Upper lobe of left lung (tissue), 6 donors: ENCODE data around the gene PNKP. TPM values are rescaled to one million over a fixed set of nuclear protein-coding genes. Genes with fewer than 3 reads are reported as not detected.

Experiments used
- ATAC-seq, 2 donors: fragments of 200-7000 bp; cut with Tn5 transposase; one replicate each; pipeline ENCODE4 v1.9.1; 2022; ENCODE audit warnings: mild to moderate bottlenecking in 2 of 2, moderate library complexity in 2 of 2; ENCODE audit not compliant: low FRiP score in 2 of 2
- DNase-seq, 2 donors: peaks; one replicate each; pipeline ENCODE4 v3.0.0-alpha.2; 2019 to 2020
- H3K27ac ChIP-seq, 4 donors: fragments of 200-600 bp; sonication (generic); one replicate each; pipeline ENCODE4 v1.5.1; 2016 to 2019
- H3K27me3 ChIP-seq, 4 donors: fragments of 200-600 bp; sonication (generic); one replicate each; pipeline ENCODE4 v1.5.1; 2017 to 2019
- H3K36me3 ChIP-seq, 4 donors: fragments of 200-600 bp; sonication (generic); one replicate each; pipeline ENCODE4 v1.5.1; 2016 to 2019
- H3K4me1 ChIP-seq, 4 donors: fragments of 200-600 bp; sonication (generic); one replicate each; pipeline ENCODE4 v1.5.1; 2018 to 2019
- H3K4me3 ChIP-seq, 4 donors: fragments of 200-600 bp; sonication (generic); one replicate each; pipeline ENCODE4 v1.5.1; 2017 to 2019; ENCODE audit warnings: mild to moderate bottlenecking in 2 of 4, moderate library complexity in 1 of 4
- H3K9me3 ChIP-seq, 4 donors: fragments of 200-600 bp; sonication (generic); one replicate each; pipeline ENCODE4 v1.5.1; 2018 to 2019
- EP300 ChIP-seq, 4 donors: sonication (generic); formaldehyde crosslinking; IDR thresholded peaks; one replicate each; pipeline ENCODE4 v1.5.1; 2017; ENCODE audit warnings: antibody characterized with exemption in 4 of 4, control low read depth in 2 of 4
- POLR2A ChIP-seq, 4 donors: fragments of 450-650 bp; IDR thresholded peaks; one replicate each; pipeline ENCODE4 v1.5.1; 2016 to 2017; ENCODE audit warnings: antibody characterized with exemption in 4 of 4, mild to moderate bottlenecking in 2 of 4
- POLR2AphosphoS5 ChIP-seq, 2 donors: sonication (generic); formaldehyde crosslinking; IDR thresholded peaks; one replicate each; pipeline ENCODE4 v1.5.1; 2017; ENCODE audit warnings: antibody characterized with exemption in 2 of 2
- WGBS, 2 donors: methylation state at CpG; one replicate each; pipeline ENCODE4 v1.1.5; 2017 to 2018; 5-methylcytosine and 5-hydroxymethylcytosine counted together
- total RNA-seq, 6 donors: library from RNA; depleted of rRNA in 4 of 6; stranded (reverse); fragments of >200 nt in 4 of 6; gene quantifications; one replicate each; pipeline versions ENCODE4 v1.1.0 to v1.2.1, GENCODE V29; 2016 to 2021
- TF ChIP-seq, protein P1 (sequence below), 6 experiments: fragments of 450-650 bp in 4 of 6; fragments of 200-600 bp in 2 of 6; sonication (generic) in 2 of 6; IDR thresholded peaks; one replicate each; pipeline ENCODE4 v1.5.1; 2016 to 2019; ENCODE audit warnings: antibody characterized with exemption in 6 of 6
- donor health status: DM: no; HTN: no; CAD: no; lungs with moderate emphysema.
- donor health status: DM: no; HTN: yes; CAD: no; lungs with severe emphysema.

The PNKP gene
- total RNA-seq, 6 donors from 2014 or later, result 47.6 to 321 (median 88.6) TPM

DNA sequence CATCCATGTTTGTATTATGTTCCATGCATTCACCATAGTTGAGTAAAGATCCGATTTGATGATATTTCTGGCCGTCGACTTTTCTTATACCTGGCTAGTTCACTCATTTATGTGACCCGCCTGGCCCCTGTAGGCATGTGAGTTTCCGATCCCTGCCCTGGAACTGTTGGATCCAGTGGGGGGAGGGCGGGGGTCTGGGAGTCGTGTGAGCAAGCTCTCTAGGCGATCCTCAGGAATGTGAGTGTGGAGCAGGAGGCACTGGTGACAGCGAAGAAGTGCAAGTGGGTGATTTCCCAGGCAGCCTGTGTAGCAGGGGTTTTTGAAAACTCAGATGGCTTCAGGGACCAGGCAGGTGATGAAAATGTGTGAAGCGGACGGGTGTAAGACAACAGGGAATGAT, 27.1 kb downstream of the PNKP start:
- WGBS, 2 donors, result 81 to 88% methylated on average over 11 of the region's 11 CpGs
- DNase-seq, result no peak
- no peak for ATAC-seq
- Histone ChIP-seq H3K4me1 (no peaks in the 10 kb centered on the region), H3K9me3 (no peaks in the 10 kb centered on the region), H3K27me3 (no peaks in the 10 kb centered on the region), H3K4me3 (no peak overlapping the region), H3K27ac (no peak overlapping the region), H3K36me3 (peaks cover 3 to 59% (median 46%) of the 10 kb centered on the region in 4 donors)
- TF ChIP-seq POLR2A (IDR thresholded peaks at IDR 0.05), result no peak
- no peak for TF ChIP-seq EP300 (IDR thresholded peaks at IDR 0.05)
- TF ChIP-seq POLR2AphosphoS5 (IDR thresholded peaks at IDR 0.05), result no peak
- TF ChIP-seq, protein P1, sequence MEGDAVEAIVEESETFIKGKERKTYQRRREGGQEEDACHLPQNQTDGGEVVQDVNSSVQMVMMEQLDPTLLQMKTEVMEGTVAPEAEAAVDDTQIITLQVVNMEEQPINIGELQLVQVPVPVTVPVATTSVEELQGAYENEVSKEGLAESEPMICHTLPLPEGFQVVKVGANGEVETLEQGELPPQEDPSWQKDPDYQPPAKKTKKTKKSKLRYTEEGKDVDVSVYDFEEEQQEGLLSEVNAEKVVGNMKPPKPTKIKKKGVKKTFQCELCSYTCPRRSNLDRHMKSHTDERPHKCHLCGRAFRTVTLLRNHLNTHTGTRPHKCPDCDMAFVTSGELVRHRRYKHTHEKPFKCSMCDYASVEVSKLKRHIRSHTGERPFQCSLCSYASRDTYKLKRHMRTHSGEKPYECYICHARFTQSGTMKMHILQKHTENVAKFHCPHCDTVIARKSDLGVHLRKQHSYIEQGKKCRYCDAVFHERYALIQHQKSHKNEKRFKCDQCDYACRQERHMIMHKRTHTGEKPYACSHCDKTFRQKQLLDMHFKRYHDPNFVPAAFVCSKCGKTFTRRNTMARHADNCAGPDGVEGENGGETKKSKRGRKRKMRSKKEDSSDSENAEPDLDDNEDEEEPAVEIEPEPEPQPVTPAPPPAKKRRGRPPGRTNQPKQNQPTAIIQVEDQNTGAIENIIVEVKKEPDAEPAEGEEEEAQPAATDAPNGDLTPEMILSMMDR (IDR thresholded peaks at IDR 0.05), result no peak

DNA sequence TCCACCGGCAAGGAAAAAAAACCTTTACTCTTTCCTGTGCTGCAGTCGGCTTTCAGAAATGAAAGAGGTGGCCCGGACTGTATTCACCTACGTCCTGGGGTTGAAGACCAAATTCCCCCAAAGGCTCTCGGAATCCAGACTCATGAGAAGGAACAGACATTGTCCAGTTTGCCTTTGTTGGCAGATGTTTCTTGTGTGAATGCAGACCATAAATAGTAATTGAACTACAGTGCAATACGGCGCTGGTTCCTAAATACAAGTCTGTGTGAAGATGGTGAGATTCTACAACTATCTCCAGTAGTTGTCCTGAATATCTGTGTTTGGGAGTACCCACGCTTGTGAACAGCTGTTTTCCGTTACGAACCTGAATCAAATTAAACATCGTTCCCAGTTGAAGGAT, 27.7 kb downstream of the PNKP start:
- H3K36me3 ChIP-seq, result peaks cover 7 to 65% (median 52%) of the 10 kb centered on the region in 4 donors
- no peaks in the 10 kb centered on the region for H3K27me3 ChIP-seq
- DNase-seq, result no peak
- 89 to 95% methylated on average over 11 of the region's 11 CpGs for WGBS, 2 donors
- TF ChIP-seq POLR2A (IDR thresholded peaks at IDR 0.05), result no peak
- no peak for TF ChIP-seq EP300 (IDR thresholded peaks at IDR 0.05)
- TF ChIP-seq, protein P1 (IDR thresholded peaks at IDR 0.05), result no peak
- TF ChIP-seq POLR2AphosphoS5 (IDR thresholded peaks at IDR 0.05), result no peak
- no peak for ATAC-seq
- no peaks in the 10 kb centered on the region for H3K4me1 ChIP-seq
- no peak overlapping the region for H3K27ac ChIP-seq
- H3K9me3 ChIP-seq, result no peaks in the 10 kb centered on the region
- H3K4me3 ChIP-seq, result no peak overlapping the region

DNA sequence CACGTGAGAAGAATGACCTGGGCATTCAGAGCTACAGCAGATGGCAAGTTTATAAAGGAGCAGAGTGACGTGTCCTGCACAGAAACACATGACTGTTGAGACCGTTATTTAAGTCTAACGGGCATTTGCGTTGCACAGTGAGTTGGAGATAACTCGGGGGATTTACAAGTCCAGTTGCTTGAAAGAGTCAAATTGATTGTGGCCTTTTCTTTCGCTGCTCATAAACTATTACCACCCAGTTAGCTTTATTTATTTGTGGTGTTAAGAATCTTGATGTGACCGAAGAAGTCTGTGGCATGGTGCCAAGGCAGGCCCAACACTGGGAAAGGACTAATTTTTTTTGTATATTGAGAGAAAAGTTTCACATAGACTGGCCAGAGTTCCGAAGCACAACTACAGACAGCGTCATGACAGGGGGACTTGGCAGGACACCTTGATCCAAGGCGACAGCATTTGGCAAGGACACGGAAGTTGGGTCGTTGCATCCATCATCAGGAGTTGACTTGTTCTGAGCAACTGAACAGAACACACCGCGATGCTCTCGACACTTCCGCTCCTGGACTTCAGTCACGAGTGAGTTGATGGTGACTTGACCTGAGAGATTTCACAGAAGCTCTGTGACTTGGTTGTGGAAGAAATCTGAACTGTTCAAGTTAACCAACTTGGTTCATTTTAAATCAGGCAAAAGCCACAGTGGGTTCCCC, 28.3 kb downstream of the PNKP start:
- DNase-seq, result no peak
- Histone ChIP-seq H3K4me1 (no peaks in the 10 kb centered on the region), H3K4me3 (no peak overlapping the region), H3K9me3 (no peaks in the 10 kb centered on the region), H3K27ac (no peak overlapping the region), H3K36me3 (peaks cover 8 to 72% (median 59%) of the 10 kb centered on the region in 4 donors), H3K27me3 (no peaks in the 10 kb centered on the region)
- ATAC-seq, result no peak
- WGBS, 2 donors, result 88 to 89% methylated on average over 18 of the region's 18 CpGs
- TF ChIP-seq EP300 (IDR thresholded peaks at IDR 0.05), result no peak
- no peak for TF ChIP-seq POLR2AphosphoS5 (IDR thresholded peaks at IDR 0.05)
- no peak for TF ChIP-seq POLR2A (IDR thresholded peaks at IDR 0.05)
- TF ChIP-seq, protein P1 (IDR thresholded peaks at IDR 0.05), result no peak

DNA sequence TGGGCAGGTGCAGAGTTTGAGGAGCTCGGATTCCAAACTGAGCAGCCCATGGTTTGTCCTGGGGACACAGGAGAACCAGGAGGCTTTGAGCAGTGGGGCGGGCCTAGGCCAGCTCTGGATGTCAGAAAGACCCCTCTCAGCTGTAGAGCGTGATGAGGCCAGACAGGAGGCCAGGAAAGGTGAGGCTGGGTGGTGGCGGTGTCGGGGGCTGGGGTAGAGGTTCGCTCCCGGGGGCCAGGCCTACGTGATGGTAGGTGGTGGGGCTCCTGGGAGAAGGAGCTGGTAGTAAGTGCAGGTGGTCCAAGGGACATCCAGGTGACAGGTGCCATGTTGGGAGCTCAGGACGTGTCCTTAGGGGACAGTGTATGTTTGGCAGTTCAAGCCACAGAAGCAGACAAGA, 30.0 kb downstream of the PNKP start:
- TF ChIP-seq EP300 (IDR thresholded peaks at IDR 0.05) (no peak), POLR2AphosphoS5 (IDR thresholded peaks at IDR 0.05) (no peak)
- Histone ChIP-seq H3K36me3 (peaks cover 10 to 88% (median 74%) of the 10 kb centered on the region in 4 donors), H3K4me3 (no peak overlapping the region), H3K4me1 (no peaks in the 10 kb centered on the region), H3K9me3 (no peaks in the 10 kb centered on the region), H3K27ac (no peak overlapping the region), H3K27me3 (no peaks in the 10 kb centered on the region)
- 94 to 99% methylated on average over 7 to 9 of the region's 9 CpGs for WGBS, 2 donors
- DNase-seq, result no peak
- ATAC-seq, result no peak

DNA sequence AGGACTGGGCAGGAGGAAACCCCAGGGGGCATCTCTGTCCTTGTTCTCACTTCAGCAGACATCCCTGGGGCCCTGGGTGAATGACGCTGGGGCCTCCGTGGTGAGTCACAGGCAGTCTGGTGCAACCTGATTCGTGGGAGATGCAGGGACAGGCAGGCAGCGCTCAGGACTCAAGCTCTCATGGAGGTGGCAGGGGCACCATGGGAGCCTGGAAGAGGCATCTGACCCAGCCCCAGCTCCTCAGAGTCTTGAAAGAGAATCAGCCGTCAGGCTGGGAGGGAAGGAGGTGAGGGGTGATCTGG, 30.4 kb downstream of the PNKP start:
- no peak for DNase-seq
- ATAC-seq, result no peak

More for the DNA sequence above, 30.4 kb downstream of the PNKP start:
- peaks cover 0 to 2% (median 0%) of the 10 kb centered on the region in 4 donors for H3K4me1 ChIP-seq
- H3K4me3 ChIP-seq, result no peak overlapping the region
- H3K36me3 ChIP-seq, result peaks cover 15 to 93% (median 78%) of the 10 kb centered on the region in 4 donors
- no peak overlapping the region for H3K27ac ChIP-seq
- no peaks in the 10 kb centered on the region for H3K27me3 ChIP-seq
- TF ChIP-seq POLR2A (IDR thresholded peaks at IDR 0.05), result no peak
- TF ChIP-seq, protein P1 (IDR thresholded peaks at IDR 0.05), result no peak
- no peak for TF ChIP-seq EP300 (IDR thresholded peaks at IDR 0.05)
- TF ChIP-seq POLR2AphosphoS5 (IDR thresholded peaks at IDR 0.05), result no peak
- WGBS, 2 donors, result 88 to 97% methylated on average over 2 to 5 of the region's 5 CpGs
- no peaks in the 10 kb centered on the region for H3K9me3 ChIP-seq
